ENCODE data around the gene MAP4K2.

The MAP4K2 gene

DNA sequence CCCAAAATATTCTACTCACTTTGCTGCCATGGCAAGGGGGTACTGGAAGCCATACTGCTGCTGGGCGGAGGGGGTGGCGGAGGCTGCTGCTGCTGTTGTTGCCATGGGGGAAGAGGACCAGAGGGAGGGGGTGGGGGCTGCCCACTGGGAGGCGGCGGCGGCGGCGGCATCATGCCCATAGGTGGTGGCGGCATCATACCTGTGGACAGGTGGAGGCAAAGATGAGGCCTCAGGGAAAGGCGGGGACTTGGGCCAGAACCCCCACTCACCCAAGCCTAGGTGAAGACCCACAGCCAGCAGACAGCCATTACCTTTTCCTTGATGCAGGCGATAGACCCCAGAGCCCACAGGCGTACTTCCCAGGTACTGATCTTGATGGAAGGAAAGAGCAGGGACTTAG is 36.1 kb downstream of the MAP4K2 start:
- no peak for DNase-seq

DNA sequence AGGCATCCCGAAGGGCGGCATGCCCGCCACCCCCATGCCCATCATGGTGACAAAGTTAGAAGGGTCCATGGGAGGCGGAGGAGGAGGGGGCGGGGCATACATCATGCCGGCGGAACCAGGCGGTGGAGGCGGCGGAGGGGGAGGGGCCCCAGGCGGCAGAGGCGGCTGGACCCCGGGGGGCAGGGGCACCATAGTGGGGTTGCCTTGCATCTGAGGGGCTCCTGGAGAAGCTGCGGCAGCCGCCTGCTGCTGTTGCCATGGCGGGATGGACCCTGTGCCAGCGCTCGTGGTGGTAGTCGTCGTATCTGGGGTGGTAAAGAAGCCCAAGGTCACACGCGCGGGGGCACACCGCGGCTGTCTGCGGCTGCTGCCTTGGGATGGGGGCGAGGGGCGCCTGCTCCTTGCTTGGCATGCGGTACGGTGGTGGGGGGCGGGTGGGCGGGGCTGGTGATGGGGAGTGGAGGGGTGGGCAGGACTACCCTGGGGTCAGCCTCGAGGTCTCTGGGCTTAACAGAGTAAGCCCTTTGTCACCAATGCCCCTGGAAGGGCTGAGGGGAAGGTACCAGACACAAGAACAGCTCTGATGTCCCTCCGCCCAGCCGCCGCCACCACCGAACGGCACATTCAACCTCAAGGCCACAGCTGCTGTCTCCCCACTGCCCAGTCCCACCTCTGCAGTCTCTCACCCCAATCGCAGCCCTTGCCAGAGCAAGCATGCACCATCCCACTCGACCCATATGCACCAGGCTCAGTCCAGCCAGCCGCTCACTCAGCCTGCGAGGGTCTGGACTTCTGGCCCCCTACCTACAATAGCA is 37.0 kb downstream of the MAP4K2 start:
- no peak for DNase-seq

DNA sequence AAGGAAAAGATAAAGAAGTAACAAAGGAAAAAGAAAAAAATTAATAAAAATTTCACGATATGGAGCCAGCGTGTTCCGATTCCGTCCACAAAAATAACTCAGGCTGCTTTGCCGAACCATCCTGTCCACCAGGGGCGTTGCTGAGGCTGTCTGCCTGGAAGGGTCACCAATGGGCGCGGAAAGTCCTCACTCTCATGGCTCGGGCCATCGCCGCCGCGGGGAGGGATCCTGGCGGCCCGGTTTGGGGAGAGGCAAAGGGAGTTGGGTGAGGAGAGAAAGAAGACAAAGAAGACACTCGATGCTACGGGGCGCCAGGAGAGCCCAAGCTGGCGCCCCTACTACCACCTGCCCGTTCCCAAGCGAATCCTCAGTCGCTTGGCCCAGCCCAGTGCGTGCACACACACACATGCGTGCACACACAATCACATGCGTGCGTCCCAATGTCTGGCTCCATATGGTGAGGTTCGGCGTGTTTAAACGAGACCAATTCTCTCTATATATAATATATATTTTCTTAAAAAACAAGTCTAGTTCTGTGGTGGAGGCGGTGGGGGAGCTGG is 37.6 kb downstream of the MAP4K2 start:
- DNase-seq, result no peak

DNA sequence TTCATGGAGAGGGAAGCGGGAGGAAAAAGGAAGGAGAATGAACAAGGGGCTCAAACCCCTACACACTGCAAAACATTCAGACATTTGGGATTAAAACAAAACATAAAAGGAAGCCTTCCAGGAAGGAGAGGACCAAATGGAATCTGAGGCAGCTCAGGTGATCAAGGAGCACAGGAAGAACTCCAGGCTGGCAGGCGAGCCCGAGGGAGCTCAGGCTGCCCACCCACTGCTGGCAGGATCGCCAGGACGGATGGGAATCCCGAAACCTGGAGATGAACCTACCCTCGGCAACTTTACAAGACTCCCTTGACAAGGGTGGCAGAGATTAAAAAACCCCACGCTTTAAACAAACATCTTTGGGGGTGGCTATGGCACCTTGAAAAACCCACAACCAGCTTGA is 38.3 kb downstream of the MAP4K2 start:
- DNase-seq, result no peak

DNA sequence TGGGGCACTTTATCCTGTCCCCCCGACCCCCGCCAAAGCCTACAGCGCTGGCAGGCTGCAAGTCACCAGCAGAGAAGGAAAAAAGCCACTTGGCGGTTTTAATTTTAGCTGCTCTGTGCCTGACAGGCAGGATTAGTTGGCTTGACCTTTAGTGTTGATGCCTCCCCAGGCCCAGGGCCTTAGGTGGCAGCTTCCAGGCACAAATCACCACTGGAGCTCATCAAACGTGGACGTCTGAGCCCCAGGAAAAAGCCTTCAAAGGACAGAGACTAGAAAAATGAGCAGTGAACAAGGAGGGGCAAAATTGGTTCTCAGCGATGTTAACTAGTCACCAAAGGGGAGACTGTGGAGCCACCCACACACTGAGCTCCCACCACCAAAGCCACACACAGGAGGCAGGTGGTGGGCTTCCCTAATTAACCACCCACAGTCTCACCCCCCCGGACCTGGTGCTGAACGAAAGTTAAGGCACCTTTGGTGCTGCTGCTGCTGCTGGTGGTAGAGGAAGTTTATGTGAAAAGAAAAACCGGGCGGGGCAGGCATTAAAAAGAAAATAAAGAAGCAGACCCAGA is 38.9 kb downstream of the MAP4K2 start:
- DNase-seq, result no peak

DNA sequence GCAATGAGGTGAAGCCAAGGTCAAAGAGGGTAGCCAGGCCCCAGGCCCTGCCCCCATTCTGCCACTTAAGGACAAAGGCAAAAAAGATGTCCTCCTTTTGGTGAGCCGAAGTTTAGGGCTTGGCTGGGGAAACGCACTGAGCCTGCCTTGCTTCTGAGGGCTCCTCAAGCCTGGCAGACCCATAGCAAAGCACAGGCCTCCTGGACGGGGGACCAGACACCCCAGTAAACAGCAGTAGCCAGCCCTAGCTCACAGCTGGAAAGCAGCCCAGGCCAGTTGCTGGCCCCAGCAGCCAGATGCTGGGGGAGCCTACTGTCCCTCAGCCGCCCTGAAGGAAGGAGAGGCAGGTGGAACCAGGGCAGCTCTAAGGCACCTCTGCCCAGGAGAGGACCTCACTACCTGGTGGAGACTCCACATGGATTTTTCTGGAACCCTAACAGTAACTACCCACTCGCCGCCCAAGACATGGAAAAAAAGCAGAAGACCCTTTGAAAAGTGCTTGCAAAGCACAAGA is 39.4 kb downstream of the MAP4K2 start:
- DNase-seq, result no peak

DNA sequence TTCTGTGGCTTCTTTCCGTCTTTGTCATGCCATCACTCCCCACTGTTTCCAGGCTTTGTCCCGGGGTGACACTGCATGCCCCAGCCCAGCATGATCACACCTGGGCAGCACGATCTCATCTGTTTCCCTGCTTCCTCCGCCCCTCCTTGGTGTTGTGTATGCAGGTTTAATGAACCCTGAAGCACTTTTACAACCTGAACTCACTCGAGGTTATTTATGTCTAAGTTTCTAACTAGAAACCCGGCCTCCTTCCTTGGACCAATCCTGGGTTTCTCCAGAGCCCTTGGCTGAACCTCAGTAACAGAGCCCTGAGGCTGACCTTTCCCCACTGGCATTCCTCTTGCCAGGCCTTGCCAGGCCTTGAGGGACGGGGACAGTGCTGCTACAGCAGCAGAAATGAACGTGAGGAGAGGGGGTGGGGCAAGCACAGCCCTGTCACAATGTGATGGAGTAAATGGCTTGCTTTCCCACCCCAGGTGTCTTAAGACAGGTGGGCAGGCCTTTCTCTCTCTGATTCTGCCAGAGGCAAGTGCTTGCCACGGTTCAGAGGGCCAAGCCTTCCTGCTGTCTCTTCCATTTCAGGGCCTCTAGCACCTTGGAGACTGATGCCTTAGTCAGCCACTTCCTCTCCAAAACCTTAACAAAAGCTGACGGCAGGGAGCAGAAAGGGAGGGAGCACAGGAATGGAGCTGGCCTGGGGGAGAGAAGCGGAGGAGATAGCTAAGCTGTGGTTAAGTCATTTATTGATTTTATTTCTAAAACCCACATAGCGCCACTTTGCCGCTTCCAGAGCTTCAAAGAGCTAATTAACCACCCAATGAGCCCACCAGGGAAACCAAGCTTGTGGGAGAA is 40.1 kb downstream of the MAP4K2 start:
- peak in 1 of 2 experiments; percentile 30 for DNase-seq

DNA sequence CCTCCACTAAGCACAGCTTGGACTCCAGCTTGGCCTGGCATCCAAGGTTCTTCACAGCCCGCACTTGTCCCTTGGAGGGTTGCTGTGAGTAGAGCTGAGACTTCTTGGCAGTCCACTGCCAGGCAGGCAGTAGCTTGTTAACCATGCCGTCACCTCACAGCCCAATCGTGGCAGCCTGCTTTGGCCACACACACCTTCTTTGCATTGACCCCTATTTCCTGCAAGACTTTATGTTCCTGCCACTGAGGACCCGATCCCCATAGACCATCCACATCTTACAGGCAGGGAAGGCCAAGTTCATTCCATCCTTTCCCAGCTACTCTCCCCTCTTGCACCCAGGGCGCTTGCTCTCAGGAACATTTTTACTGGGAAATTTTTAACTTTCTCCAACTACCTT is 40.7 kb downstream of the MAP4K2 start:
- no peak for DNase-seq

DNA sequence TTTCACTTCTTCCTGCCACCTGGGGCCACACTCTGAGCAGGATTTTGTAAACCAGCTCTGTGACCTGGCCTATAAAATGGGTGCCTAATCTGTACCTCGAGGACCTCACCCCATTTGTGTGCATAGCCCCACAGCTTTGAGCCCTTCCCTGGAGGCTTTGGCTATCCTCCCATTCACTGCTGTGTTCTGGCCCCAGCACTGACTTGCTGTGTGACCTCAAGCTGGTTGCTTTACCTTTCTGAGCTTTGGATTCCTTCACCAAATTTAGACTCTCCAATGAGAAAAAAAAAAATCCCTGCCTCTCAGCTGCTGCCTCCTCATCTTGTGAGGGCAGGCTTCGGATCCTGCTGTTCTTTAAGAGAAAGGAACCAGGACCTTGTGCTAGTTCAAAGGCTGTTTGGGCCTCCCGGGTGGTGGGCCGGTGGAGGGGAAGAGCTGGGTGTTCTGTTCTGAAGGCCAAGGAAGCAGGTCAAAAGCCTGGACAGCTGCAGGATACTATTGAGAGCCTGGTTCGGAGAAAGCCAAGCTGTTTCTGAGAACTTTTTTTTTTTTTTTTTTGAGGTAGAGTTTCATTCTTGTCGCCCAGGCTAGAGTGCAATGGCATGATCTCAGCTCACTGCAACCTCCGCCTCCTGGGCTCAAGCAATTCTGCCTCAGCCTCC is 42.1 kb downstream of the MAP4K2 start:
- DNase-seq, result no peak

DNA sequence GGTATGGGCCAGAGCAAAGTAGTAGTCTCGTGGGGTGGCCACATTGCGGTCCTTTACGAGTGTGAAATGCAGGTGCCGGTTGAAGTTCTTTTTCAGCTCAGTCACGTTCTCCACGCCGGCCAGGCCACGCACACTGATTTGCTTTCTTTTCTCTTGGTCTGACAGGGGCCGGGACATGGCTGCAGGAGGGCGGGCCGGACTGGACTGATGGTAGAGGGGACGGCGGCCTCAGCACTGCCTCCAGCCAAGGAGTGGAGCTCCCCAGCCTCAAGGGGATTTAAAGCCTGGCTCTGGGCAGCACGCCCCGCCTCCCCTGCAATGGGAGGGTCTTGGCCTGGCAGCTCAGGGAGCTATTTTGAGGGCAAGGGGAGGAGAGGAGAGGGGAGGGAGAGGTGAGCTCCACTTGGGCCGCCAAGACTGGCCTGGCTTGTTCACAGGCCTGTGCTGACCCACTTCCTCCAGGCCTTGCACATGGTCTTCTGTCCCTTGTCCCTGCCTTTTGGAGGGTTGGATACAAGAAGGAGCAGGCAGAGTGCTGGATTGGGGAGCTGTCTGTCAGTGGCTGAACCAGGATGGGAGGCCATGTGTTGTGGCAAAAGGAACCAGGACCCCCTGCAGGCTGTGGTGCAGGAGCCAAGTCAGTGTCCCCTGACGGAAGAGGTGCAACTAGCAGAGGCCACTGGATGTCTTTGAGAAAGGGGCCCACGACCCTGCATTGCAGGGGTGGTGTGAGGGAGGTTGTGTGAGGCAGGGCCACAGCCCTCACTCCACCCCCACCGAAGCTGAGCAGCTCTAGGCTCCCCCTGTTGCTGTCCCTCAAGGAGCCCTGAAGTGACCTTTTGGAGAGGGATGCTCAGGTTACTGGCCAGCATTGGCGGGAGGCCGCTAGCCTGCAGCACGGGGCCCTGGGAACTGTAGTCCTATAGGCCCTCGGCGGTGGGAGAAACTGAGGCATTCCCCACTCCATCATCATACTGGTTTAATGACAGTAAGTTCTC is 43.0 kb downstream of the MAP4K2 start, which contains the start of gene PYGM:
TSS of gene PYGM (minus strand) at position 253 of the 998 bp plus-strand sequence. CDS start at position 177, 76 bp downstream.
- no peak for DNase-seq

DNA sequence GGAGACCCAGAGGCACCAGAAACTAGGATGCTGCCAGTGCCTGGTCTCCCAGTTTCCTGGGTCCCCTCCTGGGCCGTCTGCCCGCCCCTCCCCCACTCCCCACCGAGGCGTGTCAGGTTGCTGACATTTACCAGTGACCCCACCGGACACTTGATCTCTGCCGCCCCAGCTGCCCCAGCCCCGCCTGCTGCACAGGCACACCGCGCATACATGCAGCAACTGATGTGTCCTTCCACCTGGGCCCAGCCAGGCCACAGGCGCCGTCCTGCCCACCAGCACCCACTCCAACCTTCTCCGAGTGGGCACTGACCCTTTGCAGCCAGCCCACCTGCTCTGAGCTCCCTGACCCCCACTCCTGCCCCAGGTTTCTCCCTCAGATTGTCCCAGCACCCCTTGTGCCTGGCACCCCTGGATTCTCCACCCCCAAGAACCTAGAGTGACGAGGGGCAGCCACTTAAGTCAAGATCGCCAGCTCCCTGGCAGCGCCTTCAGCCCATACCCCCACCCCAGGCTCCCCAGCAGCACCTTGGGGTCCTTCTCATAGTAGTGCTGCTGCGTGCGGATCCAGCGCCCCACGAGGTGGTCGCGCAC is 43.8 kb downstream of the MAP4K2 start:
- DNase-seq, result no peak

DNA sequence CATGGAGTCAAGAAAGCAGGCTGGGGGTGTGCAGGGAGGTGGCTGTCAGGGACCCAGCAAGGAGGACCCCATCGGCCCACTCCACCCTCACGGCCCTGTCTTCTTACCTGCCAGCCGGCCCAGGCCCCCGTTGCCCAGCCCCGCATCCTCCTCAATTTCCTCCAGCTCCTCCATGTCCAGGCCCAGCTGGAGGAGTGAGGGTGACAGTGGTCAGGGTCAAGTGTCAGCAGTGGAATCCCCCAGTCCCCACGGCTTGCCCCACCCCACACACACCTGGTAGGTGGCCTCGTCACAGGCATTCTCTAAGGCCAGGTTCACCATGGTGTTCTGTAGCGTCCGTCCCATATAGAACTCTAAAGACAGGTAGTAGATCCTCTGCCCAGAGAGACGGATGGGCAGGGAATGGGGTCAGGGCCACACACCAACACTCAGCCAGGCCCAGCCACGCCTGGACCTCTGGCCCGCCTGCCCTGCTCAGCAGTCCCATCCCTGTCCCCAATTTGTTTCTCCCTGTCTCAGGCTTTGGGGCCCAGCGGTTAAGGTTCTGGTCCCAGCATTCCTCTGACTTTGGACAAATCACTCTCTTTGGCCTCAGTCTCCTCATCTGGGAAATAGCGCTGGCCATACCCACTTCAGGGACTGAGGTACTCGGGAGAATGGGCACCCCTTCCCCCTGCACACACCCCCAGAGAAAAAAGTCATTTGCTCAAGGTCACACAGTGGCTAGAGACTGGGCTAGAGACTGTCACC is 44.5 kb downstream of the MAP4K2 start:
- no peak for DNase-seq

DNA sequence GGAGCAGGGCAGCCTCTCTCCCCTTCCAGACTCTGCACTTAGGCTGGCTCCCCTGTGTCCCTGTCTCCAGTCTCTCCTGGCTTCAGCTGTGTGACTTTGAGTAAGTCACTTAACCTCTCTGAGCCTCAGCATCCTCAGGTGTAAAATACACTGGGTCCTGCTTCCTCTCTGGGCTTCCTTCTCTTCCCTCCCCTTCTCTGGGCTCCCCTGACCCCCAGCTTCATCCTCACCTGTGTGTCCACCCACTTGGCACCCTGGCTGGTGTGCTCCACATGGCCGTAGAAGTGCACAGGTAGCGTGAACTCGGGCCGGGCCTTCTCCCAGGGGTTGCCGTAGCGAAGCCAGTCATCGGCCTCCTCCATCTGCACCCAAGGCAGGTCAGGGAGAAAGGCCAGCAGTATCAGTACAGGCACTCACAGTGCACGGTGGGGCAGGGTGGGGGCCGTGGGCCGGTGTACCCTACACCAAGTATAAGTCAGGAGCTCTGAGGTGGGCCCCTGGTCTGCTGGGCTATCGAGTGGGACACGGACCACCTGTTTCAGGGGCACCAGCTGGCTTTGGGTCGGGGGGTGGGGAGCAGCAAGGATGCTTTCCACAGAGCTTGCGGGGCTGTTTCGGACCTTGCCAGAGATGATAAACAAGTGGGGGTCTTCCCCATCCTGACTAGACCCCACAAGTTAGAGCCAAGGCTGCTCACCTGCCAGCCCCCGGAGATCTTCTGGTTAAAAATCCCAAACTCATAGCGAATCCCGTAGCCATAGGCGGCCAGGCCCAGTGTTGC is 45.3 kb downstream of the MAP4K2 start:
- no peak for DNase-seq

DNA sequence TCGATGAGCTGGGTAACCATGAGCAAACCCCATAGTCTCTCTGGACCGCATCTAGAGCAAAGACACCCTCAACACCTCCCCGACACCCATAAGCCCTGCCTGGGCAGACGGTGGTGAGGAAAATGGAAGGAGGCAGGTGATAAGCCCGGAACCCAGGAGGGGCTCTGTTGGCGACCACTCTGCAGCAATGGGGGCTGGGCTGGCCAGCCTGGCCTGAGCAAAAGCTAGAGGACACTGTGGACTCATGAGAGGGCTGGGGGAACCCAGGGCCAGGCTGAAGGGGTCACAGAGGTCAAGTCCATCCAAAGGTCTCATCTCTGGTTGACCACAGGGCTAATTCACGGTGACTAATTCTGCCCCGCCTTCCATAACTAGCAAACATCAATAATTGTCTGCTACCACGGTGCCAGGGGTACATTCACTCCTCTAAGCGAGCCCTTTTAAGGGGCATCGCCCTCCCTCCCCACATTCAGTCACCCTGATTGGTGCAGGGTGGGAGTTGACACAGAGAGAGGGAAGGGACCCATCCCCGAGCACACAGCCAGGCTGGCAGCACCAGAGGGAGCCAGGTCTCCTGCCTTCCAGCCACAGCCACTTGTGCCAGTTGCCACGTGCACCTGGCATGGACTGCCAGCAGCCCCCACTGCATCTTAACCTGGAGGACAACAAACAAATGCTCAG is 47.2 kb downstream of the MAP4K2 start:
- DNase-seq, result no peak

DNA sequence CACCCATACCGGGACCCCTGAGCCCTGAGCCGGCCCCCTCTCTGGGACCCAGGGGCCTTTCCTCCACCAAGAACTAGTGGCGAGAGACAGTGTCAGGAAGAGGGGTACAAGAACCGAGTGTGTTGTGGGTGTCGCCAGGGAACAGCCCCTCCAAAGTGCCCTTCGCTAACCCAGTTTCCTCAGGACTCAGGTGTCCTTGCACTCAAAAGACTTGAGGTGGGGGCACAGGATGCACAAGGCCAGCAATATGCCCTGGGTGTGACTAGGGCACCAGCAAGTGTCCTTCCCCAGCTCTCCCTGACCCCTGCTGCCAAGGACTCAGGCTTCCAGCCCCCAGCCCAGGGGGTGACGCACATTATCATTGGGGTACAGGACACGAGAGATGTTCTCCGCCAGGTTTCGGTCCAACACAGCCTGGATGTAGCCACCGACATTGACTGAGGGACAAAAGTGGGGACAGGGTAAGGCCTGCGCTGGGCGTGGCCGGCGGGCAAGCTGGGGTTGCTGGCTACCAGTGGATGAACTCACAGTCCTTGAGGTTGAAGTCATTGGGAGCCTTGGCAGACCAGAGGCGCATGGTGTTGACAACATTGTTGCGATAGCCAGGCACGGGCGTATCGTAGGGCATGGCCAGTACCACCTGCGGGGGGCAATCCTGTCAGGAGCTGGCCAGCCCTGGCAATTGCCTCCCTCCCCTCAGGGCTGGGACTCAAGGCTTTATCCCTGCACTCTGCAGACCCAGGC is 47.9 kb downstream of the MAP4K2 start:
- no peak for DNase-seq

DNA sequence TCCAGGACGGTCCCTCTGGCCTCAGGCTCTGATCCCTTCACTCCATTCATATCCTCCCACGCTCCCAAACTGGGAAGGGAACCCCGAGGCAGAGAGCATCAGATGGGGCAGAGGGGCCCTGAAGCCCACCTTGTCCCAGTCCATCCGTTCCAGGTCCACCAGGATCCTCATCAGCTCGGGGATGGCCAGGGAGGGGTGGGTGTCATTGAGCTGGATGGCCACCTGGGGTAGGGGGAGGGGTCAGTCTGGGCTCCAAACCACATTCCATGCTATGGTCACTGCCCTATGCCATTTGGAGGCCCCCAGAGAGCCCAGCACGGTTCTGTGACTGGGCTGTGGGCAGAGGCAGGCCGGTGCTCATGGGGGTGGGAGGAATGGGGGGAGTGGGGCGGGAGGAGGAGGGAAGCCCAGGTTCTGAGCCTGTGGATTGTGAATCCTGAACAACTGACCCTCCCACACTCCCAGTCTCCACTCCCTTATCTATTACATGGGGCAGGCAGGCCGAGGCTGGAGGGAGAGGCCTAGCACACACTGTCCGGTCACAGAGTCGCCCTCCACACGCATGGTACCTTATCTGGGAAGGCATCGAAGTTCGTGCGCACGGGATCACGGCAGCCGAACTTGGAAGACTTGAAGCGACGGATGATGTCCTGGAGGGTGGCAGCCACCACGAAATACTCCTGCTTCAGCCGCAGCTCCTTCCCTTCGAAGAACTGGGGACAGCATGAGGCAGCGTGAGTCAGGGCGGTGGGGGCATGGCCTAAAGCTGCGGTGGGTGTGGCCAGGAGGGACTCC is 48.7 kb downstream of the MAP4K2 start:
- no peak for DNase-seq
